Activated B cell treated with CpG ODN at 0.5 μM for 24 hours (primary cell): ENCODE measurements around the gene CEP41. TPM values are rescaled to one million over a fixed set of nuclear protein-coding genes. Genes with fewer than 3 reads are reported as not detected.

Experiments
- ATAC-seq: fragments of 200-7000 bp; cut with Tn5 transposase; one replicate; pipeline ENCODE4 v1.10.0; 2021; ENCODE audit warnings: low read depth, mild to moderate bottlenecking, moderate library complexity
- CTCF ChIA-PET: fragments of 350-600 bp; sonication (Branson Sonifier 250); formaldehyde crosslinking; loops from one replicate; lab custom pipeline; 2021; ENCODE audit warnings: antibody characterized with exemption; lab: Charles Lee
- POLR2A ChIA-PET: fragments of 350-600 bp; sonication (Branson Sonifier 250); formaldehyde crosslinking; loops from one replicate; lab custom pipeline; 2021; ENCODE audit warnings: antibody characterized with exemption; lab: Charles Lee
- DNase-seq: peaks from one replicate; pipeline ENCODE4 v3.0.0; 2022
- H3K27ac Mint-ChIP-seq: one replicate; pipeline ENCODE4 v1.8.0; 2020; ENCODE audit warnings: mixed read lengths
- H3K27me3 Mint-ChIP-seq: one replicate; pipeline ENCODE4 v1.8.0; 2021; ENCODE audit warnings: mixed read lengths
- H3K36me3 Mint-ChIP-seq: one replicate; pipeline ENCODE4 v1.8.0; 2021; ENCODE audit warnings: low read depth, mixed read lengths
- H3K4me1 Mint-ChIP-seq: one replicate; pipeline ENCODE4 v1.8.0; 2021; ENCODE audit warnings: mixed read lengths
- H3K4me3 Mint-ChIP-seq: one replicate; pipeline ENCODE4 v1.8.0; 2020; ENCODE audit warnings: mild to moderate bottlenecking, mixed read lengths
- H3K9me3 Mint-ChIP-seq: one replicate; pipeline ENCODE4 v1.8.0; 2020; ENCODE audit warnings: mixed read lengths
- CTCF ChIP-seq: fragments of 200-600 bp; IDR thresholded peaks from one replicate; pipeline ENCODE4 v1.8.0; 2022; ENCODE audit warnings: antibody characterized with exemption, mild to moderate bottlenecking
- intact Hi-C: fragments of 100-400 bp; cut with micrococcal nuclease; formaldehyde crosslinking; loops from one replicate; pipeline ENCODE4 v1.15.1; 2024
- total RNA-seq: library from RNA; stranded (reverse); gene quantifications from 2 replicates; pipeline ENCODE4 v1.2.3, GENCODE V29; 2022

CEP41 gene
- total RNA-seq, 1 donor from 2014 or later: 5.1 TPM

GRCh38 chr7:130420943-130421578 is 19.8 kb downstream of the CEP41 start:
- Mint-ChIP-seq H3K4me3 (no peak overlapping the region), H3K9me3 (no peaks in the 10 kb centered on the region), H3K36me3 (no peaks in the 10 kb centered on the region), H3K4me1 (no peaks in the 10 kb centered on the region), H3K27me3 (no peaks in the 10 kb centered on the region), H3K27ac (no peak overlapping the region)
- no peak for ATAC-seq
- DNase-seq: no peak
- ChIA-PET POLR2A (no interaction called here), CTCF (no interaction called here)
- TF ChIP-seq CTCF: no peak
- intact Hi-C loops: no loop called here

GRCh38 chr7:130419658-130420057 is 21.2 kb downstream of the CEP41 start:
- intact Hi-C loops: no loop called here
- no peak overlapping the region for H3K27ac Mint-ChIP-seq
- DNase-seq (no peak), ATAC-seq (no peak)
- H3K9me3 Mint-ChIP-seq: no peaks in the 10 kb centered on the region
- POLR2A ChIA-PET: no interaction called here
- H3K4me1 Mint-ChIP-seq: peaks cover 5% of the 10 kb centered on the region
- no peaks in the 10 kb centered on the region for H3K36me3 Mint-ChIP-seq
- no peak for TF ChIP-seq CTCF
- no peak overlapping the region for H3K4me3 Mint-ChIP-seq
- CTCF ChIA-PET: no interaction called here
- no peaks in the 10 kb centered on the region for H3K27me3 Mint-ChIP-seq

- intact Hi-C loops: no loop called here
- POLR2A ChIA-PET: no interaction called here
- TF ChIP-seq CTCF: no peak
- no peak overlapping the region for H3K4me3 Mint-ChIP-seq
- peaks cover 5% of the 10 kb centered on the region for H3K4me1 Mint-ChIP-seq
- ATAC-seq (no peak), DNase-seq (no peak)
- H3K36me3 Mint-ChIP-seq: no peaks in the 10 kb centered on the region
- CTCF ChIA-PET: no interaction called here
- no peaks in the 10 kb centered on the region for H3K9me3 Mint-ChIP-seq
- no peaks in the 10 kb centered on the region for H3K27me3 Mint-ChIP-seq
- no peak overlapping the region for H3K27ac Mint-ChIP-seq
Measured at GRCh38 chr7:130418306-130418705, 22.5 kb downstream of the CEP41 start.

GRCh38 chr7:130417213-130417612 is 23.6 kb downstream of the CEP41 start:
- no peaks in the 10 kb centered on the region for H3K27me3 Mint-ChIP-seq
- H3K4me3 Mint-ChIP-seq: no peak overlapping the region
- ChIA-PET POLR2A (no interaction called here), CTCF (no interaction called here)
- TF ChIP-seq CTCF: no peak
- no peak overlapping the region for H3K27ac Mint-ChIP-seq
- no peak for ATAC-seq
- intact Hi-C loops: no loop called here
- no peaks in the 10 kb centered on the region for H3K9me3 Mint-ChIP-seq
- H3K36me3 Mint-ChIP-seq: no peaks in the 10 kb centered on the region
- peaks cover 5% of the 10 kb centered on the region for H3K4me1 Mint-ChIP-seq
- DNase-seq: no peak

- peaks cover 5% of the 10 kb centered on the region for H3K36me3 Mint-ChIP-seq
- ChIA-PET POLR2A (no interaction called here), CTCF (no interaction called here)
- peaks cover 5% of the 10 kb centered on the region for H3K4me1 Mint-ChIP-seq
- no peak for TF ChIP-seq CTCF
- H3K9me3 Mint-ChIP-seq: no peaks in the 10 kb centered on the region
- H3K27ac Mint-ChIP-seq: no peak overlapping the region
- intact Hi-C loops: no loop called here
- no peaks in the 10 kb centered on the region for H3K27me3 Mint-ChIP-seq
- H3K4me3 Mint-ChIP-seq: no peak overlapping the region
- DNase-seq (no peak), ATAC-seq (no peak)
Measured at GRCh38 chr7:130415006-130415405, 25.8 kb downstream of the CEP41 start.
